ENCODE data around the gene HID1. TPM values are rescaled to one million over a fixed set of nuclear protein-coding genes. Genes with fewer than 3 reads are reported as not detected.

HID1 gene
- total RNA-seq, 4 donors from 2014 or later: 4.6 to 21.9 (median 10.8) TPM

DNA sequence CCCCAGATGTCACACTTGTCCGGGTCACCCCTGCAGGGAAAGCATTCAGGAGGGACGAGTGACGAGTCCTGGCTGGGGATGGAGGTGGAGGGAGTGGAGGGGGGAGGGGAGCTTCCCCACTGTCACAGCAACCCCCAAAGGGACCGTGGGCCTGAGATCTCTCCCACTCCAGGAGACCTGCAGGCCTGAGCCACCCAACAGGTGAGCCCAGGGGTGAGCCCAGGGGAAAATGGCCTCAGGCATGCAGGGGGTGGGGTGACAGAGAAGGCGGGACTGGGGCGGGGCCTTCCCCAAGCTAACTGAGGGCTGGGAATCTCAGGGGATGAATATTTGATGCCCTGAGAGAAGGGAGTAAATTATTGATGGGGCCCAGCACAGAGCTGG, 51.9 kb downstream of the HID1 start:
- peaks cover 100% of the 10 kb centered on the region for H3K27me3 ChIP-seq
- ATAC-seq: no peak
- no peaks in the 10 kb centered on the region for H3K9me3 ChIP-seq
- peaks cover 0 to 34% (median 14%) of the 10 kb centered on the region in 3 donors for H3K4me1 ChIP-seq
- no peaks in the 10 kb centered on the region for H3K36me3 ChIP-seq
- no peak overlapping the region for H3K27ac ChIP-seq
- no peak overlapping the region for H3K4me3 ChIP-seq
- TF ChIP-seq, protein P1, sequence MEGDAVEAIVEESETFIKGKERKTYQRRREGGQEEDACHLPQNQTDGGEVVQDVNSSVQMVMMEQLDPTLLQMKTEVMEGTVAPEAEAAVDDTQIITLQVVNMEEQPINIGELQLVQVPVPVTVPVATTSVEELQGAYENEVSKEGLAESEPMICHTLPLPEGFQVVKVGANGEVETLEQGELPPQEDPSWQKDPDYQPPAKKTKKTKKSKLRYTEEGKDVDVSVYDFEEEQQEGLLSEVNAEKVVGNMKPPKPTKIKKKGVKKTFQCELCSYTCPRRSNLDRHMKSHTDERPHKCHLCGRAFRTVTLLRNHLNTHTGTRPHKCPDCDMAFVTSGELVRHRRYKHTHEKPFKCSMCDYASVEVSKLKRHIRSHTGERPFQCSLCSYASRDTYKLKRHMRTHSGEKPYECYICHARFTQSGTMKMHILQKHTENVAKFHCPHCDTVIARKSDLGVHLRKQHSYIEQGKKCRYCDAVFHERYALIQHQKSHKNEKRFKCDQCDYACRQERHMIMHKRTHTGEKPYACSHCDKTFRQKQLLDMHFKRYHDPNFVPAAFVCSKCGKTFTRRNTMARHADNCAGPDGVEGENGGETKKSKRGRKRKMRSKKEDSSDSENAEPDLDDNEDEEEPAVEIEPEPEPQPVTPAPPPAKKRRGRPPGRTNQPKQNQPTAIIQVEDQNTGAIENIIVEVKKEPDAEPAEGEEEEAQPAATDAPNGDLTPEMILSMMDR (IDR thresholded peaks at IDR 0.05): no peak
- no peak for TF ChIP-seq POLR2A (IDR thresholded peaks at IDR 0.05)
- TF ChIP-seq EP300 (IDR thresholded peaks at IDR 0.05): no peak
- no peak for TF ChIP-seq POLR2AphosphoS5 (IDR thresholded peaks at IDR 0.05)
- 40% methylated on average over 2 of the region's 6 CpGs; no CpG with 5 or more reads in 1 of the 2 donors for WGBS, 2 donors (ENCODE audit: low coverage in 1 of 2)

DNA sequence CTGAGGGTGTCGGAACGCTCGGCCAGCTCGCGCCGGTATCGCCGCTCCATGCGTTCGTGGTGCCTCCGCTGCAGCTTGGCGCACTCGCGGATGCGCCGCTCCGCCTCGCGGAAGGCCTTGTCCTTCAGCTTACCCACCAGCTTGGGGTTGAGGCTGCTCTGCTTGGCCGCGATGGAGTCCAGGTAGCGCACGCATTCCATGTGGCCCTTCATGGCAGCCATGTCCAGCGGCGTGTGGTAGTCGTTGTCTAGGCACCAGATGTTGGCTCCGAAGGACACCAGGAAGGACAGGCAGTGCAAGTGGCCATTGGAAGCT, 52.3 kb downstream of the HID1 start:
- Histone ChIP-seq H3K4me1 (peaks cover 0 to 34% (median 14%) of the 10 kb centered on the region in 3 donors), H3K36me3 (no peaks in the 10 kb centered on the region), H3K4me3 (no peak overlapping the region), H3K27me3 (peaks cover 100% of the 10 kb centered on the region), H3K27ac (no peak overlapping the region), H3K9me3 (no peaks in the 10 kb centered on the region)
- no peak for ATAC-seq
- WGBS, 2 donors (ENCODE audit: low coverage in 1 of 2): 80% methylated on average over 13 of the region's 27 CpGs; no CpG with 5 or more reads in 1 of the 2 donors
- TF ChIP-seq, protein P1 (IDR thresholded peaks at IDR 0.05): no peak
- TF ChIP-seq POLR2A (IDR thresholded peaks at IDR 0.05) (no peak), EP300 (IDR thresholded peaks at IDR 0.05) (no peak), POLR2AphosphoS5 (IDR thresholded peaks at IDR 0.05) (no peak)

DNA sequence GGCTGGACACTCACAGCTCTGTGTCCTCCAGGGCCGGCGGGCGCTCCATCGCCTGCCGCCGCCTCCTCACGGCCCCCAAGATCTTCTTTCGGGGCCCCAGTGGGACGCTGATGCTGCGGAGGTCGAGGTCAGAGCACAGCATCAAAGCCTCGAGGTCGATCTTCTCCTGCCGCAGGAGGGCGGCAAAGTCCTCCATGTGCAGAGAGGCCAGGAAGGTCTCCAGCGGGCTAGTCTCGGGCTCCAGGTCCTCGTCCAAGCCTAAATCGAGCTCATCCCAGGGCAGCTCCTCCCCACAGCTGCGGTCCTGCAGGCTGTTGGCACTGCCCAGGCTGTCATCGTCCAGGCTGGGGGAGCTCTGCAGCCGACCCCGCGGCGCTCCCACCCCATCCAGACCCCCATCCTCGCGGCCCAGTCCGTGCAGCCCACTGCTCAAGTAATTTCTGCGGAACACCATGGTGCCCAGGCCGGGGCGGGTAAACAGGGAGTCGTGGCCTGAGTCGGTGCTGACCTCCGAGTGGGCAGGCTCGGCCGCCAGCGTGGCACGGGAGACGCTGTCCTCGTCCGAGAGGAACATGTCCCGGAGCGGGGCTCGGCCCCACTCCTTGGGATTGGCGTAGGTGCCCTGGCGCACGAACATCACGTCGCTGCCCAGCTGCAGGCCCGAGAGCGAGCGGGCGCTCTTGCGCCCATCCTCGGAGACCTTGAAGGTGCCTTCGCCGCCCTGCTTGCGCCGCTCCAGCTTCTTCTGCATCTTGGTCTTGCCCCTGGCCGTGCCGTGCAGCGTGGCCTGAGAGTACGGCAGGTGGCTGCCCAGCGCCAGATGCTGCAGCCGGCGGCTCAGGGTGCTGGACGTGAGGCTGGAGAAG, 52.9 kb downstream of the HID1 start:
- peaks cover 100% of the 10 kb centered on the region for H3K27me3 ChIP-seq

DNA sequence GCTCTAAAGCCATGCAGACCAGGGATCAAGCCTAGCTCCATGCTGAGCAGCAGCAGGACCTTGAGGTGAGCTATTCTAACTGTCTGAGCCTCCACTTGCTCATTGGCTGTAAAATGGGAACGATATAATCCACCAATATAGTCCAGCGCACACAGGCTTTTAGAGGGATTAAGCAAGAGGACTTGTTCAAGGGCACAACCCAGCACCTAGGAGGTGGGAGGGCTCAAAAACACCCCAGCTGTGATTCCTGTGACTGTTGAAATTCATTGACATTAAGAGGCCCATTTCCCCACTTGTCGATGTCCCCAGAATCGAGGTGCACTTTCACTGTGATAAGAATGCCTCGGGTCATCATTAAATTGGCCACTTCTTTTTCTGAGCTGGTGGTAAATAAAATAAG, 53.7 kb downstream of the HID1 start:
- H3K27me3 ChIP-seq: peaks cover 92% of the 10 kb centered on the region
- WGBS, 2 donors (ENCODE audit: low coverage in 1 of 2): 75 to 100% methylated on average over 3 of the region's 5 CpGs
- ATAC-seq: no peak

More for the DNA sequence above, 52.9 kb downstream of the HID1 start:
- Histone ChIP-seq H3K27ac (no peak overlapping the region), H3K4me3 (no peak overlapping the region), H3K36me3 (no peaks in the 10 kb centered on the region), H3K9me3 (no peaks in the 10 kb centered on the region), H3K4me1 (peaks cover 0 to 31% (median 14%) of the 10 kb centered on the region in 3 donors)
- TF ChIP-seq EP300 (IDR thresholded peaks at IDR 0.05): no peak
- no peak for TF ChIP-seq POLR2AphosphoS5 (IDR thresholded peaks at IDR 0.05)
- TF ChIP-seq, protein P1 (IDR thresholded peaks at IDR 0.05): no peak
- no peak for TF ChIP-seq POLR2A (IDR thresholded peaks at IDR 0.05)
- ATAC-seq: no peak
- 80% methylated on average over 1 of the region's 67 CpGs; no CpG with 5 or more reads in 1 of the 2 donors for WGBS, 2 donors (ENCODE audit: low coverage in 1 of 2)

More for the DNA sequence above, 53.7 kb downstream of the HID1 start:
- no peak overlapping the region for H3K27ac ChIP-seq
- no peaks in the 10 kb centered on the region for H3K9me3 ChIP-seq
- TF ChIP-seq EP300 (IDR thresholded peaks at IDR 0.05): no peak
- no peak for TF ChIP-seq POLR2AphosphoS5 (IDR thresholded peaks at IDR 0.05)
- TF ChIP-seq, protein P1 (IDR thresholded peaks at IDR 0.05): no peak
- TF ChIP-seq POLR2A (IDR thresholded peaks at IDR 0.05): no peak
- peaks cover 0 to 23% (median 11%) of the 10 kb centered on the region in 3 donors for H3K4me1 ChIP-seq
- H3K36me3 ChIP-seq: no peaks in the 10 kb centered on the region
- no peak overlapping the region for H3K4me3 ChIP-seq
